ENCODE measurements around the gene COL13A1. TPM values are rescaled to one million over a fixed set of nuclear protein-coding genes. Genes with fewer than 3 reads are reported as not detected.
A peak's percentile ranks its signal among the peaks of the same experiment; 100 is the strongest.

The COL13A1 gene
- total RNA-seq, 1 donor from 2014 or later, result 9.5 TPM

DNA sequence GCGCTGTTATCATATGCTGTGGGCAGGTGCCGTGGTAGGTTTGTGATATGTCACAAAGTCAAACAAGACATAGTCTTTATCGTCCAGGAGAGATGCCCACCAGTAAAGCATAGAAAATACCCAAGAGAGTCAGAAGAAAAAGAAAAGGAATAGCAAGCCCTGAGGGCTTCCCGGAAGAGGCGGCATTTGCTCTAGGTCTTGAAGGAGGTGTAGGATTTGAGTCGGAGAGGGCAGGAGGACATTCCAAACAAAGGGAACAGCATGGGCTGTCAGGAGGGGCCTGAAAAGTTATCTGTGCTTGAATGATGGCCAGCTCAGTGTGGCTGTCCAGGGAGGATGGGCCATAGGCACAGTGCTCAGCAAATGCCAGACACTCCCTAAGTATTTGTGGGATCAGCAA lies 42.2 kb downstream of the COL13A1 start:
- no peaks in the 10 kb centered on the region for H3K36me3 Mint-ChIP-seq (ENCODE audit: low read depth)
- H3K4me1 Mint-ChIP-seq, result peaks cover 61% of the 10 kb centered on the region
- DNase-seq (ENCODE audit: low read depth, low spot score), result no peak
- no peak overlapping the region for H3K27ac Mint-ChIP-seq (ENCODE audit: unreplicated experiment)
- no peak overlapping the region for H3K4me3 Mint-ChIP-seq
- TF ChIP-seq, protein P1, sequence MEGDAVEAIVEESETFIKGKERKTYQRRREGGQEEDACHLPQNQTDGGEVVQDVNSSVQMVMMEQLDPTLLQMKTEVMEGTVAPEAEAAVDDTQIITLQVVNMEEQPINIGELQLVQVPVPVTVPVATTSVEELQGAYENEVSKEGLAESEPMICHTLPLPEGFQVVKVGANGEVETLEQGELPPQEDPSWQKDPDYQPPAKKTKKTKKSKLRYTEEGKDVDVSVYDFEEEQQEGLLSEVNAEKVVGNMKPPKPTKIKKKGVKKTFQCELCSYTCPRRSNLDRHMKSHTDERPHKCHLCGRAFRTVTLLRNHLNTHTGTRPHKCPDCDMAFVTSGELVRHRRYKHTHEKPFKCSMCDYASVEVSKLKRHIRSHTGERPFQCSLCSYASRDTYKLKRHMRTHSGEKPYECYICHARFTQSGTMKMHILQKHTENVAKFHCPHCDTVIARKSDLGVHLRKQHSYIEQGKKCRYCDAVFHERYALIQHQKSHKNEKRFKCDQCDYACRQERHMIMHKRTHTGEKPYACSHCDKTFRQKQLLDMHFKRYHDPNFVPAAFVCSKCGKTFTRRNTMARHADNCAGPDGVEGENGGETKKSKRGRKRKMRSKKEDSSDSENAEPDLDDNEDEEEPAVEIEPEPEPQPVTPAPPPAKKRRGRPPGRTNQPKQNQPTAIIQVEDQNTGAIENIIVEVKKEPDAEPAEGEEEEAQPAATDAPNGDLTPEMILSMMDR (conservative IDR thresholded peaks at IDR 0.05), result no peak
- no peaks in the 10 kb centered on the region for H3K9me3 Mint-ChIP-seq
- no peaks in the 10 kb centered on the region for H3K27me3 Mint-ChIP-seq (ENCODE audit: low read depth)

GRCh38 chr10:69844698-69845097 lies 43.0 kb downstream of the COL13A1 start:
- no peak overlapping the region for H3K27ac Mint-ChIP-seq (ENCODE audit: unreplicated experiment)
- no peaks in the 10 kb centered on the region for H3K27me3 Mint-ChIP-seq (ENCODE audit: low read depth)
- no peaks in the 10 kb centered on the region for H3K36me3 Mint-ChIP-seq (ENCODE audit: low read depth)

GRCh38 chr10:69845574-69846292 lies 44.0 kb downstream of the COL13A1 start:
- no peaks in the 10 kb centered on the region for H3K36me3 Mint-ChIP-seq (ENCODE audit: low read depth)
- no peak for DNase-seq (ENCODE audit: low read depth, low spot score)
- peaks cover 64% of the 10 kb centered on the region for H3K4me1 Mint-ChIP-seq
- H3K9me3 Mint-ChIP-seq, result no peaks in the 10 kb centered on the region
- TF ChIP-seq, protein P1 (conservative IDR thresholded peaks at IDR 0.05), result no peak
- H3K4me3 Mint-ChIP-seq, result peak overlapping the region; percentile 21
- no peaks in the 10 kb centered on the region for H3K27me3 Mint-ChIP-seq (ENCODE audit: low read depth)
- H3K27ac Mint-ChIP-seq (ENCODE audit: unreplicated experiment), result peak overlapping the region; percentile 87

More at GRCh38 chr10:69844698-69845097, 43.0 kb downstream of the COL13A1 start:
- TF ChIP-seq, protein P1 (conservative IDR thresholded peaks at IDR 0.05), result no peak
- DNase-seq (ENCODE audit: low read depth, low spot score), result no peak
- no peak overlapping the region for H3K4me3 Mint-ChIP-seq
- peaks cover 59% of the 10 kb centered on the region for H3K4me1 Mint-ChIP-seq
- no peaks in the 10 kb centered on the region for H3K9me3 Mint-ChIP-seq

GRCh38 chr10:69846293-69846921 lies 44.7 kb downstream of the COL13A1 start:
- peaks cover 64% of the 10 kb centered on the region for H3K4me1 Mint-ChIP-seq
- H3K27ac Mint-ChIP-seq (ENCODE audit: unreplicated experiment), result peak overlapping the region; percentile 87
- no peaks in the 10 kb centered on the region for H3K9me3 Mint-ChIP-seq
- no peaks in the 10 kb centered on the region for H3K27me3 Mint-ChIP-seq (ENCODE audit: low read depth)
- TF ChIP-seq, protein P1 (conservative IDR thresholded peaks at IDR 0.05), result no peak
- no peak overlapping the region for H3K4me3 Mint-ChIP-seq
- H3K36me3 Mint-ChIP-seq (ENCODE audit: low read depth), result no peaks in the 10 kb centered on the region
- no peak for DNase-seq (ENCODE audit: low read depth, low spot score)

DNA sequence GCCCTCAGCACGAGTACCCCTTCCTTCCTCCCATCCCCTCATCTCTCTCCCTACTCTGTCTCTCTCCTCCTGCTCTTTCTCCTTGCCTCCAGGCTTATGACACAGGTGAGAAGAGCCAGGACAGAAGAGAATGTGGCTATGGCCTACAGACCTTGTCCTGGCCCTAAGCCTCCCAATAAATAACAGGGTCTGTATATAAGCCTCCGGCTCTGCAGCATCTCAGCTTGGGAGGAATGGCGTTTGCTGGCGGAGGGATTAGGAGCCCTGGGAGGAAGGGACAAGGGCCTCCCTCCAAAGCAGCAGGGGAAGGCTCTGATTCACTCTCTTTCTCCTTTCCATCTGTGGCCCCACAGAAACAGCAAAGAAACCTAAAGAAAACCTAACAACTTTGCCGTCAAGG lies 45.8 kb downstream of the COL13A1 start:
- no peak for DNase-seq (ENCODE audit: low read depth, low spot score)
- Mint-ChIP-seq H3K27me3 (ENCODE audit: low read depth) (no peaks in the 10 kb centered on the region), H3K9me3 (no peaks in the 10 kb centered on the region), H3K4me3 (peak overlapping the region; percentile 47), H3K27ac (ENCODE audit: unreplicated experiment) (no peak overlapping the region), H3K4me1 (peaks cover 69% of the 10 kb centered on the region), H3K36me3 (ENCODE audit: low read depth) (no peaks in the 10 kb centered on the region)
- TF ChIP-seq, protein P1 (conservative IDR thresholded peaks at IDR 0.05), result no peak

Measured in neural crest cell (in vitro differentiated cells).